GM13977 (cell line): ENCODE results near the gene CTSZ.
A peak's percentile ranks its signal among the peaks of the same experiment; 100 is the strongest.

Experiments
- DNase-seq: peaks from one replicate; pipeline ENCODE4 v3.0.0; 2012; ENCODE audit warnings: low spot score
- CTCF ChIP-seq: IDR thresholded peaks from 2 replicates; pipeline ENCODE4 v1.5.1; 2012; ENCODE audit warnings: mild to moderate bottlenecking, control low read depth; ENCODE audit not compliant: insufficient read depth; ENCODE audit errors: extremely low read depth, missing control alignments
- in situ Hi-C: fragments of 300-500 bp; cut with MboI; formaldehyde crosslinking; loops from one replicate; pipeline ENCODE4 v1.12.0; 2022; ENCODE audit warnings: low sequenced_read_pairs, low pct_unique_long_range_greater_than_20kb, mixed read lengths, inconsistent platforms; ENCODE audit not compliant: unreplicated experiment

Gene CTSZ

GRCh38 chr20:58981628-58982364 is 25.3 kb downstream of the CTSZ start:
- no peak for DNase-seq
- in situ Hi-C loops = loop anchor here (10.0 kb wide), 1 partner anchor 87 kb away; no protein-coding TSS in a partner anchor
- no peak for TF ChIP-seq CTCF

DNA sequence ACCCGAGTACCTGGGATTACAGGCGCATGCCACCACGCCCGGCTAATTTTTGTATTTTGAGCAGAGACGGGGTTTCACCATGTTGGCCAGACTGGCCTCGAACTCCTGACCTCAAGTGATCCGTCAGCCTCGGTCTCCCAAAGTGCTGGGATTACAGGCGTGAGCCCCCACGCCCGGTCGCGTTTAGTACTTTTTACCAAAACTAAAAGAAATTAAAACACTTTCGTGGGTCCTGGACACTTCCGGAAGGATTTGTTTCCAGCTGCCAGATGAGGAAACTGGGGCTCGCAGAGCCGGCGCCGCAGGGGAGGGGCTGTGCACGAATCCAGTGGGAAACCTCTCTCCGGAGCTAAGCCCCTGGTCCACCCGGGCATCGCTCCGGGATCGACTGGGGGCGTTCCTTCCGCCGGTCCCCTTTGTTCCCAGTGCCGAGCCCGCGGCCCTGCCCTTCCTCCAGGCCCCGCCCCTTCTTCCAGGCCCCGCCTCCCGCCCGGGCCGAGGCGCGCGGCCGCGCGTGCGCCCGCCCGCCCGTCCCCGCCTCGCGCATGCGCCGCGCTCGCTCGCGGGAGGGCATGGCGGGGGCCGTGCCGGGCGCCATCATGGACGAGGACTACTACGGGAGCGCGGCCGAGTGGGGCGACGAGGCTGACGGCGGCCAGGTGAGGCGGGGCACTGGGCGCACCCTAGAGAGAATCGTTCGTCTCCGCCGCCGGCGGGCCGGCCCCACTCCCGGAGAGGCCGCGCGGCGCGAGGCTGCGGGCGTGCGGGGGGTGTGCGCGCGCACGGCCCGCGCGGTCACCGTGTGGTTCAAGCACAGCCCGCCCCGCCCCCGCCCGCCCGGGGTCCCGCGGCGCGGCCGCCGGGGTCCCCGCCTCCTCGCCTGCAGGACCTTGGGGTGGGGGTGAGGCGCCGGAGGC is 26.1 kb downstream of the CTSZ start, which contains the start of gene NELFCD:
TSS of gene NELFCD (plus strand) at position 546 of the 917 bp plus-strand sequence. CDS start at position 600, 54 bp downstream.
- in situ Hi-C loops = loop anchor here (10.0 kb wide), 1 partner anchor 86 kb away; no protein-coding TSS in a partner anchor
- peak; percentile 99 for DNase-seq
- TF ChIP-seq CTCF = no peak

GRCh38 chr20:58978351-58979190 is 28.5 kb downstream of the CTSZ start:
- in situ Hi-C loops = loop anchor here (10.0 kb wide), 1 partner anchor 64 kb away; no protein-coding TSS in a partner anchor
- DNase-seq = peak; percentile 3
- TF ChIP-seq CTCF = no peak

- in situ Hi-C loops = loop anchor here (10.0 kb wide), 1 partner anchor 61 kb away; no protein-coding TSS in a partner anchor
- no peak for TF ChIP-seq CTCF
- DNase-seq = peak; percentile 18
Observed at GRCh38 chr20:58976061-58976730, 30.9 kb downstream of the CTSZ start.

DNA sequence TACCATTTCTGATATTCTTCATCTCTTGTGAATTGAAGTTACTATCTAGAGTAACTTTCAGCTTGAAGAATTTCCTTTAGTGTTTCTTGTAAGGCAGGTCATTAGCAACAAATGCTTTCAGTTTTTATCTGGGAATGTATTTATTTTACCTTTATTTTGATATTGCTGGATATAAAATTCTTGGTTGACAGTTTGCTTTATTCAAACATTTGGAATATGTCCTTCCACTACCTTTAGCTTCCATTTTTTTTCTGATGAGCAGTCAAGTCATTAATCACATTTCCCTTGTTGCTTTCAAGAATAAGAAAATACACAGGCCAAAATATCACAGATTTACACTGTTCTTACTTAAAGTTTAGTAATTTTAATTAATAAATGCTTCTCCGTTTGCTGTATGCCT is 31.7 kb downstream of the CTSZ start:
- in situ Hi-C loops = loop anchor here (10.0 kb wide), 1 partner anchor 61 kb away; no protein-coding TSS in a partner anchor
- no peak for TF ChIP-seq CTCF
- peak; percentile 1 for DNase-seq
